Aorta (tissue), 5 donors: ENCODE results near the gene ST6GAL2. TPM values are rescaled to one million over a fixed set of nuclear protein-coding genes. Genes with fewer than 3 reads are reported as not detected.

Experiments
- ATAC-seq: fragments of 200-7000 bp; cut with Tn5 transposase; one replicate; pipeline ENCODE4 v1.9.1; 2022; ENCODE audit warnings: moderate library complexity; ENCODE audit not compliant: low FRiP score
- DNase-seq, 2 donors: peaks; one replicate each; pipeline ENCODE4 v3.0.0-alpha.2; 2020
- H3K27ac ChIP-seq, 2 donors: one replicate each; pipeline ENCODE4 v1.5.1; 2013; ENCODE audit warnings: low read length in 2 of 2, mild to moderate bottlenecking in 2 of 2, moderate library complexity in 2 of 2, control low read depth in 1 of 2, inconsistent platforms in 1 of 2, low read depth in 1 of 2
- H3K27me3 ChIP-seq, 2 donors: one replicate each; pipeline ENCODE4 v1.6.1; 2013; ENCODE audit warnings: control low read depth in 1 of 2, low read length in 1 of 2, mild to moderate bottlenecking in 1 of 2, moderate library complexity in 1 of 2; ENCODE audit not compliant: insufficient read depth in 2 of 2, control insufficient read depth in 1 of 2
- H3K36me3 ChIP-seq, 2 donors: one replicate each; pipeline ENCODE4 v1.6.1; 2013; ENCODE audit warnings: control low read depth in 1 of 2, low read length in 1 of 2, mild to moderate bottlenecking in 1 of 2; ENCODE audit not compliant: insufficient read depth in 2 of 2, control insufficient read depth in 1 of 2
- H3K4me1 ChIP-seq, 2 donors: one replicate each; pipeline ENCODE4 v1.6.1; 2013; ENCODE audit warnings: low read length in 2 of 2, control low read depth in 1 of 2, mild to moderate bottlenecking in 1 of 2, moderate library complexity in 1 of 2; ENCODE audit not compliant: insufficient read depth in 2 of 2, control insufficient read depth in 1 of 2
- H3K4me3 ChIP-seq, 2 donors: one replicate each; pipeline ENCODE4 v1.5.1; 2013; ENCODE audit warnings: low read length in 2 of 2, control low read depth in 1 of 2, mild to moderate bottlenecking in 1 of 2
- H3K9me3 ChIP-seq: one replicate; pipeline ENCODE4 v1.6.1; 2013; ENCODE audit warnings: mild to moderate bottlenecking, low read length; ENCODE audit not compliant: control insufficient read depth
- WGBS, 2 donors: extraction: QIAGEN DNeasy Blood & Tissue Kit; methylation state at CpG; one replicate each; pipeline ENCODE4 v1.1.7; 2013; 5-methylcytosine and 5-hydroxymethylcytosine counted together
- intact Hi-C, 2 donors: fragments of 100-400 bp; cut with DNase I; formaldehyde crosslinking; loops; one replicate each; pipeline versions ENCODE4 v1.14.2 to v1.15.0; 2022
- polyA plus RNA-seq, 2 donors: library from polyadenylated mRNA; stranded (reverse); fragments of 200-250 nt; gene quantifications; one replicate each; pipeline ENCODE4 v1.2.3, GENCODE V29; 2013
- total RNA-seq, 2 donors: library from RNA; stranded (reverse); fragmentation: NEBNext Ultra II Directional; extraction: Animal tissue kit (Norgen Biotek cat#: 25700); gene quantifications; one replicate each; pipeline ENCODE4 v1.2.1, GENCODE V29; 2021
- donor health status: healthy with polysubstance abuse.
- donor health status: Bipolar disorder and iron deficiency.
- donor health status: DM: no; HTN: no; CAD: no.
- donor health status: DM: no; HTN: no; CAD: no.
- donor health status: DM: yes; HTN: yes; CAD: no.

Gene ST6GAL2
- total and polyA plus RNA-seq, 4 donors, result 7.0 to 107 (median 29.2) TPM

- no peak for ATAC-seq
- Histone ChIP-seq H3K4me1 (peaks cover 0 to 3% of the 10 kb centered on the region in 2 donors), H3K27me3 (no peaks in the 10 kb centered on the region), H3K4me3 (no peak overlapping the region), H3K27ac (peak overlapping the region in 1 of 2 donors; percentile 36), H3K36me3 (peaks cover 7 to 10% of the 10 kb centered on the region in 2 donors), H3K9me3 (no peaks in the 10 kb centered on the region)
- intact Hi-C loops, result no loop called here
- 26 to 30% methylated on average over 5 of the region's 5 CpGs for WGBS, 2 donors
- DNase-seq, result peak in 1 of 2 donors; percentile 58
Observed at GRCh38 chr2:106798826-106799552, 87.0 kb downstream of the ST6GAL2 start.

GRCh38 chr2:106797494-106797893, 88.5 kb downstream of the ST6GAL2 start:
- Histone ChIP-seq H3K4me1 (peaks cover 0 to 1% of the 10 kb centered on the region in 2 donors), H3K9me3 (no peaks in the 10 kb centered on the region), H3K4me3 (no peak overlapping the region), H3K36me3 (peaks cover 5 to 7% of the 10 kb centered on the region in 2 donors), H3K27ac (no peak overlapping the region), H3K27me3 (no peaks in the 10 kb centered on the region)
- DNase-seq (no peak), ATAC-seq (no peak)
- 92 to 97% methylated on average over 5 of the region's 5 CpGs for WGBS, 2 donors
- intact Hi-C loops, result no loop called here

- Histone ChIP-seq H3K36me3 (no peaks in the 10 kb centered on the region), H3K27ac (no peak overlapping the region), H3K9me3 (no peaks in the 10 kb centered on the region), H3K4me1 (peaks cover 0 to under 1% of the 10 kb centered on the region in 2 donors), H3K4me3 (no peak overlapping the region), H3K27me3 (no peaks in the 10 kb centered on the region)
- DNase-seq (no peak), ATAC-seq (no peak)
- WGBS, 2 donors, result 91 to 99% methylated on average over 2 of the region's 2 CpGs
- intact Hi-C loops, result no loop called here
Observed at GRCh38 chr2:106792671-106793070, 93.3 kb downstream of the ST6GAL2 start.

GRCh38 chr2:106789185-106789584, 96.8 kb downstream of the ST6GAL2 start:
- Histone ChIP-seq H3K27ac (no peak overlapping the region), H3K4me1 (peaks cover 0 to 4% of the 10 kb centered on the region in 2 donors), H3K9me3 (no peaks in the 10 kb centered on the region), H3K27me3 (no peaks in the 10 kb centered on the region), H3K4me3 (no peak overlapping the region), H3K36me3 (no peaks in the 10 kb centered on the region)
- 90 to 94% methylated on average over 6 of the region's 6 CpGs for WGBS, 2 donors
- intact Hi-C loops, result no loop called here
- no peak for ATAC-seq
- DNase-seq, result no peak

DNA sequence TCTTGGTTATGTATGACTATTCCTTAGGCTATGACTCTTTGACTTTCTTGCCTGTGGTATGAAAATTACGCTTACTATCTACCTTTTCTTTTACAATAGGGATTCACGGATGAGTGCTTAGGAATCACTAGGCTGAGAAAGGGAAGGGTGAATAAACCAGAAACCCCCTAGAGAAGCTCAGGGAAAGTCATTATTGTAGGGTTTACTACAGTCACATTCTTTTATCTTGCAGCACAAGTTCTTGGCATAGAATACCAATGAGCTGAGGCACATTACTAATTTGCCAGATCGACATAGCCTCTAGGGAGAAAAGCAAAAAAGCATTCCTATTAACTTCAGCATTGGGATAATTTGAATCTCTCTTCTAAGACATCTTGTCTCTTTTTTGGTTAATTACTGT, 103.3 kb downstream of the ST6GAL2 start:
- Histone ChIP-seq H3K9me3 (no peaks in the 10 kb centered on the region), H3K36me3 (no peaks in the 10 kb centered on the region), H3K4me3 (no peak overlapping the region), H3K27ac (no peak overlapping the region), H3K27me3 (no peaks in the 10 kb centered on the region), H3K4me1 (peaks cover 3 to 4% of the 10 kb centered on the region in 2 donors)
- ATAC-seq (no peak), DNase-seq (no peak)
- intact Hi-C loops, result no loop called here
- 42 to 45% methylated on average over 3 of the region's 3 CpGs for WGBS, 2 donors

GRCh38 chr2:106781196-106781595, 104.8 kb downstream of the ST6GAL2 start:
- ATAC-seq, result no peak
- Histone ChIP-seq H3K36me3 (no peaks in the 10 kb centered on the region), H3K4me1 (peaks cover 0 to 3% of the 10 kb centered on the region in 2 donors), H3K27me3 (no peaks in the 10 kb centered on the region), H3K9me3 (no peaks in the 10 kb centered on the region), H3K4me3 (no peak overlapping the region), H3K27ac (no peak overlapping the region)
- 93 to 96% methylated on average over 3 of the region's 3 CpGs for whole genome bisulfite sequencing, 2 donors
- intact Hi-C loops, result no loop called here
- no peak for DNase-seq

DNA sequence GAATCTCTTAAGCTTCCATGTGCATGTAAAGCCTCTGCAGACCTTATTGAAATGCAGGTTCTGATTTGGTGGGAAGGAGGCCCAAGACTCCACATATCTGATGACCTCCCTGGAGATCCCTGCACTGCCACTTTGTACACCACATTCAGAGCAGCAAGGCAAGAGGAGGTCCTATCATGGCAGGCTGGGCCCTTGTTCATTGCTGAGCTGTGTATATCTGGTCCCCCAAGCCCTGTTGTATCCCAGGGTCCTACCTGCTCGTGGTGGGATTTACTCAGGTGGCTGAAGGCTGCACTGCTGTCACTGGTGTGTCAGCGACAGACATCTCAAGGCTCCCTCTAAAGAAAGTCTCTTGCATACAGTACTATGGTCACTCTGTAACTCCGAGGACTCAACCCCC, 114.2 kb downstream of the ST6GAL2 start:
- H3K27ac ChIP-seq, result no peak overlapping the region
- no peaks in the 10 kb centered on the region for H3K9me3 ChIP-seq
- no peaks in the 10 kb centered on the region for H3K36me3 ChIP-seq
- no peak for DNase-seq
- no peak overlapping the region for H3K4me3 ChIP-seq
- no peaks in the 10 kb centered on the region for H3K27me3 ChIP-seq
- H3K4me1 ChIP-seq, result no peaks in the 10 kb centered on the region
- intact Hi-C loops, result no loop called here
- 94 to 100% methylated on average over 3 of the region's 3 CpGs for WGBS, 2 donors
- no peak for ATAC-seq

DNA sequence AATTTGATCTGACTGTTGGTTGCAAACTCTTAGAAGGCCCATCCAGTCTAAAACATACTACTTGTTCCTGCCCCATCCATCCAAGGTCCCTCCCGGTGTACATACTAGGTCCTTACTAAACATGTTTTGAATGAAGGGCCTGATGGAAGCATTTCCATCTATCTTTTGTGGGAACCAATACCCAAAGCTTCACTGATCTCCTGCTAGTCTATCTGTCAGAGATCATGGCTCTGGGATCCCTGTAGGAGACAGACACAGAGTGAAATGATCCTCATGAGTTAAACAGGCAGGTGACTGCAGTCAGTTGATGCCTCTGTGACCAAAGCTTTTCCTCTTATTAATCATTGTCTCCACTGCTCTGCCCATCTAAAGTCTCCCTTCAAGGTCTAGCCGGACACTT, 115.0 kb downstream of the ST6GAL2 start:
- intact Hi-C loops, result no loop called here
- DNase-seq (no peak), ATAC-seq (no peak)
- Histone ChIP-seq H3K36me3 (no peaks in the 10 kb centered on the region), H3K27me3 (no peaks in the 10 kb centered on the region), H3K9me3 (no peaks in the 10 kb centered on the region), H3K4me1 (no peaks in the 10 kb centered on the region), H3K27ac (no peak overlapping the region), H3K4me3 (no peak overlapping the region)
- WGBS, 2 donors, result 98% methylated on average over 2 of the region's 2 CpGs

DNA sequence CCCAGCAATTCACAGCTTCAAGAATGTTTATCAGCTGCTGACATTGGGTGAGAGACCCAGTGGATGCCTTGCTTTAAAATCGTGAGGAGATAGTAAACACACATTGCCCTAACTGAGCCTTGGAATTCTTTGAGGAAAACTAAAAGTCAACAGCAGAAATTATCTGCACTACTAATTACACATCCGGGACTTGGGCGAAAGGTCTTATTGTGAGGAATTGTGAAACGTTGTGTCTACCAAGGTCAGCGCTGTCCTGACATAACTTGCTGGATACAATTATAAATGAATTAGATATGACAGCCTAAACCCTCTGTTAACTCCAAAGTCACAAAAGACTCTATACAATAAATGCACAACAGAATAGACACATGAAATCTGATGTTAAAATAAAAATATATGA, 121.4 kb downstream of the ST6GAL2 start:
- no peak overlapping the region for H3K4me3 ChIP-seq
- DNase-seq, result no peak
- H3K27me3 ChIP-seq, result no peaks in the 10 kb centered on the region
- H3K27ac ChIP-seq, result no peak overlapping the region
- H3K36me3 ChIP-seq, result no peaks in the 10 kb centered on the region
- ATAC-seq, result no peak
- intact Hi-C loops, result no loop called here
- 8 to 14% methylated on average over 5 of the region's 5 CpGs for WGBS, 2 donors
- peaks cover 0 to 4% of the 10 kb centered on the region in 2 donors for H3K4me1 ChIP-seq
- H3K9me3 ChIP-seq, result no peaks in the 10 kb centered on the region
